ENCODE results near the gene SLC38A9.

SLC38A9 gene

GRCh38 chr5:55714749-55715148 is 2.6 kb upstream of the SLC38A9 start:
- Histone ChIP-seq H3K4me3 (ENCODE audit: low read depth in 1 of 2, low read length in 1 of 2) (no peak overlapping the region), H3K27ac (no peak overlapping the region), H3K9me3 (no peaks in the 10 kb centered on the region), H3K36me3 (no peaks in the 10 kb centered on the region), H3K4me1 (ENCODE audit: control insufficient read depth in 1 of 2, insufficient read depth in 1 of 2, low read depth in 1 of 2, low read length in 1 of 2) (peaks cover 9 to 12% of the 10 kb centered on the region in 2 experiments), H3K27me3 (peaks cover 7% of the 10 kb centered on the region)
- no peak for TF ChIP-seq CTCF (IDR thresholded peaks at IDR 0.05)

- H3K4me1 ChIP-seq (ENCODE audit: control insufficient read depth in 1 of 2, insufficient read depth in 1 of 2, low read depth in 1 of 2, low read length in 1 of 2) = peaks cover 9 to 12% of the 10 kb centered on the region in 2 experiments
- no peaks in the 10 kb centered on the region for H3K9me3 ChIP-seq
- no peak overlapping the region for H3K4me3 ChIP-seq (ENCODE audit: low read depth in 1 of 2, low read length in 1 of 2)
- peaks cover 7% of the 10 kb centered on the region for H3K27me3 ChIP-seq
- no peak for TF ChIP-seq CTCF (IDR thresholded peaks at IDR 0.05)
- no peaks in the 10 kb centered on the region for H3K36me3 ChIP-seq
- H3K27ac ChIP-seq = no peak overlapping the region
Observed at GRCh38 chr5:55714339-55714738, 2.2 kb upstream of the SLC38A9 start.

GRCh38 chr5:55713871-55714270 is 1.7 kb upstream of the SLC38A9 start:
- Histone ChIP-seq H3K27ac (no peak overlapping the region), H3K27me3 (peaks cover 7% of the 10 kb centered on the region), H3K36me3 (no peaks in the 10 kb centered on the region), H3K9me3 (no peaks in the 10 kb centered on the region), H3K4me1 (ENCODE audit: control insufficient read depth in 1 of 2, insufficient read depth in 1 of 2, low read depth in 1 of 2, low read length in 1 of 2) (peaks cover 9 to 12% of the 10 kb centered on the region in 2 experiments), H3K4me3 (ENCODE audit: low read depth in 1 of 2, low read length in 1 of 2) (no peak overlapping the region)
- TF ChIP-seq CTCF (IDR thresholded peaks at IDR 0.05) = no peak

GRCh38 chr5:55711507-55712022 is 559 bp downstream of the SLC38A9 start:
- no peaks in the 10 kb centered on the region for H3K9me3 ChIP-seq
- H3K36me3 ChIP-seq = peaks cover 3% of the 10 kb centered on the region
- peak overlapping the region; percentile 30 for H3K27ac ChIP-seq
- peaks cover 7% of the 10 kb centered on the region for H3K27me3 ChIP-seq
- peak overlapping the region; percentile 77 to 91 for H3K4me3 ChIP-seq (ENCODE audit: low read depth in 1 of 2, low read length in 1 of 2)
- peaks cover 9 to 12% of the 10 kb centered on the region in 2 experiments for H3K4me1 ChIP-seq (ENCODE audit: control insufficient read depth in 1 of 2, insufficient read depth in 1 of 2, low read depth in 1 of 2, low read length in 1 of 2)
- no peak for TF ChIP-seq CTCF (IDR thresholded peaks at IDR 0.05)

DNA sequence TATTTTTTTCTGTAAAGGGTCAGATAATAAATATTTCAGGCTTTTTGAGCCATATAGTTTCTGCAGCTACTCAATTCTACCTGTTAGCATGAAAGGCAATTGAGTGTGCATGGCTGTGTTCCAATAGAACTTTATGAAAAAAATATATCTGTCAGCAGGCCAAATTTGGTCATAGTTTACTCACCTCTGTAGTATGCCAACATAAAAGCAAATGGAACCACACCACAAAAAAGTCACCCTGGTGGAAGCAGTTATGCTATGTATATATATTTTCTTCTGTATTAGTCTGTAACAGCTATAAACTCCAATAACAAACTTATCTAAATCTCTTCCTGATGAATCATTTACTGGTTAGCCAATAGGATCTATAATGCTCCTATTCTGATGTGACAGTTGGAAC is 3.4 kb downstream of the SLC38A9 start:
- H3K27ac ChIP-seq = no peak overlapping the region
- no peak overlapping the region for H3K4me3 ChIP-seq (ENCODE audit: low read depth in 1 of 2, low read length in 1 of 2)
- TF ChIP-seq CTCF (IDR thresholded peaks at IDR 0.05) = no peak
- peaks cover 3% of the 10 kb centered on the region for H3K36me3 ChIP-seq
- H3K4me1 ChIP-seq (ENCODE audit: control insufficient read depth in 1 of 2, insufficient read depth in 1 of 2, low read depth in 1 of 2, low read length in 1 of 2) = peaks cover 9 to 12% of the 10 kb centered on the region in 2 experiments
- no peaks in the 10 kb centered on the region for H3K9me3 ChIP-seq
- H3K27me3 ChIP-seq = no peaks in the 10 kb centered on the region

DNA sequence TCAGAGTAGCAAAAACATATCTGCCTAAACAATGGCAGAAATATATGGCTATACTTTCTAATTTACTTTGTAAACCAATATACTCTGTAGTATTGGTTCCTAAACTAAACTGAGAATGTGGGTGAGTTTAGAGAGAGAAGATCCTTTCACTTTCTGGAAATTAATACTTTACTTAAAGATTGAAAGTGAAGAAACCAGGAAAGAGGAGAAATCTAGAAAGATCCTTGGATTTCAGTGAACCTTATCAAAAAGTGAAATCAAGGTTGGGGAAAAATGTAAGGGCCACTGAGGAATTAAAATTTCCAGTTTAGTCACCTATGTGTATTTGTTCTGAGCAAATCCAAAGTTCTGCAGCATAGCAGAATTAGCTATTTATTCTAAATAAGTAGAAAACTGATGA is 5.9 kb downstream of the SLC38A9 start:
- no peaks in the 10 kb centered on the region for H3K9me3 ChIP-seq
- TF ChIP-seq CTCF (IDR thresholded peaks at IDR 0.05) = no peak
- H3K27ac ChIP-seq = no peak overlapping the region
- H3K27me3 ChIP-seq = no peaks in the 10 kb centered on the region
- peaks cover under 1% of the 10 kb centered on the region in 2 experiments for H3K4me1 ChIP-seq (ENCODE audit: control insufficient read depth in 1 of 2, insufficient read depth in 1 of 2, low read depth in 1 of 2, low read length in 1 of 2)
- peaks cover 3% of the 10 kb centered on the region for H3K36me3 ChIP-seq
- H3K4me3 ChIP-seq (ENCODE audit: low read depth in 1 of 2, low read length in 1 of 2) = no peak overlapping the region

Data from neutrophil (primary cell).